ENCODE data around the gene KLK2. TPM values are rescaled to one million over a fixed set of nuclear protein-coding genes. Genes with fewer than 3 reads are reported as not detected.

Gene KLK2
- total and polyA plus RNA-seq, 10 donors: 0.37 to 1.2 (median 0.65) TPM; not detected in 5

DNA sequence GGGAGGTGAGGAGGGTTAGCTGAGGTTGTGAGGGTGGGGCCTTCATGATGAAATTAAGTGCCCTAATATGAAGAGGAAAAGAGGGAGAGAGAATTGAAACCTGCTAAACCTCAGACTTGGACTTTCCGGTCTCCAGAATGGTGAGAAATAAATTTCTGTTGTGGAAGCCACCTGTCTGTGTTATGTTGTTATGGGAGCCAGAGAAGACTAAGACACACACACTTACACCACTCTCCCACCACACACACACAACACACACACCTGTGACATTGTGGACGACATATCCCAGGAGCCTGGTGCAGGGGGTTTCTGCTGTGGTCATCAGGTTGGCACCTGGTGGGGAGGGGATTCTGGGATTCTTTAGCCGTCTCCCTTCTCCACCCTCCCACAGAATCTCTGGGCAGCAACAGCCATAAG lies 24.0 kb downstream of the KLK2 start:
- H3K4me3 ChIP-seq: no peak overlapping the region
- peaks cover 0 to 61% (median 0%) of the 10 kb centered on the region in 7 donors for H3K27me3 ChIP-seq (replicated peaks in 1 of 7)
- H3K27ac ChIP-seq: peak overlapping the region in 3 of 8 donors; percentile 5 to 46 (median 11)
- intact Hi-C loops (cut with DNase I; ENCODE audit: low total_unique reads): no loop called here
- TF ChIP-seq POLR2AphosphoS5 (IDR thresholded peaks at IDR 0.05) (no peak), POLR2A (IDR thresholded peaks at IDR 0.05) (no peak)
- TF ChIP-seq, protein P1, sequence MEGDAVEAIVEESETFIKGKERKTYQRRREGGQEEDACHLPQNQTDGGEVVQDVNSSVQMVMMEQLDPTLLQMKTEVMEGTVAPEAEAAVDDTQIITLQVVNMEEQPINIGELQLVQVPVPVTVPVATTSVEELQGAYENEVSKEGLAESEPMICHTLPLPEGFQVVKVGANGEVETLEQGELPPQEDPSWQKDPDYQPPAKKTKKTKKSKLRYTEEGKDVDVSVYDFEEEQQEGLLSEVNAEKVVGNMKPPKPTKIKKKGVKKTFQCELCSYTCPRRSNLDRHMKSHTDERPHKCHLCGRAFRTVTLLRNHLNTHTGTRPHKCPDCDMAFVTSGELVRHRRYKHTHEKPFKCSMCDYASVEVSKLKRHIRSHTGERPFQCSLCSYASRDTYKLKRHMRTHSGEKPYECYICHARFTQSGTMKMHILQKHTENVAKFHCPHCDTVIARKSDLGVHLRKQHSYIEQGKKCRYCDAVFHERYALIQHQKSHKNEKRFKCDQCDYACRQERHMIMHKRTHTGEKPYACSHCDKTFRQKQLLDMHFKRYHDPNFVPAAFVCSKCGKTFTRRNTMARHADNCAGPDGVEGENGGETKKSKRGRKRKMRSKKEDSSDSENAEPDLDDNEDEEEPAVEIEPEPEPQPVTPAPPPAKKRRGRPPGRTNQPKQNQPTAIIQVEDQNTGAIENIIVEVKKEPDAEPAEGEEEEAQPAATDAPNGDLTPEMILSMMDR (IDR thresholded peaks at IDR 0.05 in 8 of 11, conservative IDR thresholded peaks at IDR 0.05 in 3 of 11): no peak
- 47 to 64% (median 48%) methylated on average over 3 of the region's 3 CpGs for WGBS, 5 donors
- peaks cover 0 to 9% (median 2%) of the 10 kb centered on the region in 8 donors for H3K9me3 ChIP-seq
- no peaks in the 10 kb centered on the region for H3K36me3 ChIP-seq
- no peaks in the 10 kb centered on the region for H3K4me1 ChIP-seq
- DNase-seq: no peak

DNA sequence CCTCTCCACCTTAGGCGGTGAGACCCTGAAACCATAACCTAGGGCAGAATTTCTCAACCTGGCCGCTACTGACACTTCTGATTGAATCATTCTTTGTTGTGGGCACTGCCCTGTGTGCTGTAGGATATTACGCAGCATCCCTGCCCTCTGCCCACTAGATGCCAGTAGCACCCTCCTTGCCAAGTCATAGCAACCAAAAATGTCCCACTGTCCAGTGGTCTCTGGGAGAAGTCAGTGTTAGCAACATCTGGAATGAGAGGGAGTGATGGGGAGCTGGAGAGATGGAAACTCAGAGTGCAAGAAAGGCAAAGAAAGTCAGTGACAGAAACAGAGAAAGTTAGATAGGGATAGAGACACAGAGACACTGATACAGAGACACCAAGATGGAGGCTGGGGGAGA lies 24.4 kb downstream of the KLK2 start:
- peak overlapping the region in 1 of 8 donors; percentile 46 for H3K27ac ChIP-seq
- peaks cover 0 to 9% (median 2%) of the 10 kb centered on the region in 8 donors for H3K9me3 ChIP-seq
- peaks cover 0 to 61% (median 0%) of the 10 kb centered on the region in 7 donors for H3K27me3 ChIP-seq (replicated peaks in 1 of 7)
- intact Hi-C loops (cut with DNase I; ENCODE audit: low total_unique reads): no loop called here
- H3K36me3 ChIP-seq: no peaks in the 10 kb centered on the region
- WGBS, 5 donors: 75 to 82% (median 77%) methylated on average over 3 of the region's 3 CpGs
- DNase-seq: no peak
- H3K4me3 ChIP-seq: no peak overlapping the region
- TF ChIP-seq POLR2AphosphoS5 (IDR thresholded peaks at IDR 0.05) (no peak), POLR2A (IDR thresholded peaks at IDR 0.05) (no peak)
- TF ChIP-seq, protein P1 (IDR thresholded peaks at IDR 0.05 in 8 of 11, conservative IDR thresholded peaks at IDR 0.05 in 3 of 11): no peak
- no peaks in the 10 kb centered on the region for H3K4me1 ChIP-seq

DNA sequence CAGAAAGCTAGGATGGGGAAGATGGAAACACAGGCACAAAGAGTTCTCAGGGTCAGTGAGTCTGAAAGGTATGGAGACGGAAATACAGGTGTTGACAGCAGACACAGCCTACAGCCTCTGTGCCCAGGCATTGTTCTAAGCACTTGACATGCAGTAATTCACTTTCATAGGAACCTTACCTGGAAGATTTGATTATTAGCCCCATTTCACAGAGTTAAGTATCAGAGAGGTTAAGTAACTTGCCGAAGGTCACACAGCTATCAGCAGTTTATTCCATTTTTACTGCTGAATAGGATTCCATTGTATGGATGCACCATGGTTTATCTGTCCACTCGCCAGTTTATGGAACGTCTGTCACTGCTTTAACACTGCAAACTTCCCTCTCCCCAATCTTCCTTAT lies 24.8 kb downstream of the KLK2 start:
- Histone ChIP-seq H3K9me3 (peaks cover 0 to 9% (median 2%) of the 10 kb centered on the region in 8 donors), H3K27ac (no peak overlapping the region), H3K27me3 (replicated peaks in 1 of 7) (peaks cover 0 to 57% (median 0%) of the 10 kb centered on the region in 7 donors), H3K4me3 (no peak overlapping the region), H3K4me1 (no peaks in the 10 kb centered on the region), H3K36me3 (no peaks in the 10 kb centered on the region)
- TF ChIP-seq POLR2AphosphoS5 (IDR thresholded peaks at IDR 0.05) (no peak), POLR2A (IDR thresholded peaks at IDR 0.05) (no peak)
- TF ChIP-seq, protein P1 (IDR thresholded peaks at IDR 0.05 in 8 of 11, conservative IDR thresholded peaks at IDR 0.05 in 3 of 11): no peak
- 71 to 85% (median 80%) methylated on average over 4 of the region's 4 CpGs for WGBS, 5 donors
- no peak for DNase-seq
- intact Hi-C loops (cut with DNase I; ENCODE audit: low total_unique reads): no loop called here

DNA sequence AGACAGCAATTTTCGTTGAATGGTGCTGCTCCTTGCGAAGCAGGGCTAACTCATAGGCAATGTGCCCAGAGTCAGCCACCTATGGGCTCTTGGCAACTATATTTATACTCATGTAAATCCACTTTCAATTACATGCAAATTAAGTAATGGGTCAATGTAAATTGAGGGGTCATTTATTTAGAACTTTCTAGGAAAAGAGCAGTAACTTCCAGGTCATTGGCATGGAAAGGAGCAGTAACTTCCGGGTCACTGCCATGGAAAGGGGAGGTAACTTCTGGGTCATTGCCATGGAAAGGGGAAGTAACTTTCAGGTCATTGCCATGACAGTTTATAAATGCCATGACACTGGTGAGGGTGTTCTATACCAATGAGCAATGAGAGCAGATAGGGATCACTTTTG lies 26.3 kb downstream of the KLK2 start:
- no peak for DNase-seq
- TF ChIP-seq, protein P1 (IDR thresholded peaks at IDR 0.05 in 8 of 11, conservative IDR thresholded peaks at IDR 0.05 in 3 of 11): no peak
- TF ChIP-seq POLR2A (IDR thresholded peaks at IDR 0.05): no peak
- TF ChIP-seq POLR2AphosphoS5 (IDR thresholded peaks at IDR 0.05): no peak
- Histone ChIP-seq H3K4me3 (no peak overlapping the region), H3K36me3 (no peaks in the 10 kb centered on the region), H3K27me3 (replicated peaks in 1 of 7) (peaks cover 0 to 49% (median 0%) of the 10 kb centered on the region in 7 donors), H3K9me3 (peaks cover 0 to 9% (median 2%) of the 10 kb centered on the region in 8 donors), H3K4me1 (no peaks in the 10 kb centered on the region), H3K27ac (no peak overlapping the region)
- 83 to 90% (median 87%) methylated on average over 3 of the region's 3 CpGs for WGBS, 5 donors
- intact Hi-C loops (cut with DNase I; ENCODE audit: low total_unique reads): no loop called here

Measured in spleen (tissue), 11 donors.